ENCODE data around the gene ZNF496.

Gene ZNF496

DNA sequence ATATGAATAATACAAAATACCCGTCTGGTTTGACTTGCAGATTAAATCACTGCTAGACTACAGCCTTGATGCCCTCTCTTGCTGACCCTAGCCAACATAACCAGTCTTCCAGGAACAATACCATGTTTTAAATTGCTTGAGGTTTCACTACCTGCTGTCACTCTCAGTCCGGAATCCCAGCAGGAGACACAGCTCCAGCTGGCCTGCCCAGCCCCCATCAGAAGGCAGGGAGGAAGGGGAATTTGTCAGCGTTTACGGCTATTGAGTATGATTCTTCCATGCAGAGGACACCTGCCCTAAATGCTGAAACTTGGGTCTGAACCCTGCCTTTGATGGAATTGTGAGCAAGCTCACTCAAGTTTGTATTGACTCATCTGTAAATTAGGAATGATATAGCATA is 33.0 kb downstream of the ZNF496 start:
- TF ChIP-seq REST (IDR thresholded peaks at IDR 0.05; ENCODE audit: insufficient read depth in 1 of 2, low read depth in 2 of 2, low read length in 2 of 2) (no peak), POLR2AphosphoS5 (IDR thresholded peaks at IDR 0.05; ENCODE audit: low read depth, low read length) (no peak), FOXP2 (optimal IDR thresholded peaks at IDR 0.05; ENCODE audit: borderline replicate concordance, extremely low read depth, extremely low read length, insufficient read depth) (no peak), TAF1 (IDR thresholded peaks at IDR 0.05; ENCODE audit: borderline replicate concordance, insufficient read depth, low read length) (no peak), SIN3A (IDR thresholded peaks at IDR 0.05; ENCODE audit: borderline replicate concordance, insufficient read depth, low read length) (no peak)

DNA sequence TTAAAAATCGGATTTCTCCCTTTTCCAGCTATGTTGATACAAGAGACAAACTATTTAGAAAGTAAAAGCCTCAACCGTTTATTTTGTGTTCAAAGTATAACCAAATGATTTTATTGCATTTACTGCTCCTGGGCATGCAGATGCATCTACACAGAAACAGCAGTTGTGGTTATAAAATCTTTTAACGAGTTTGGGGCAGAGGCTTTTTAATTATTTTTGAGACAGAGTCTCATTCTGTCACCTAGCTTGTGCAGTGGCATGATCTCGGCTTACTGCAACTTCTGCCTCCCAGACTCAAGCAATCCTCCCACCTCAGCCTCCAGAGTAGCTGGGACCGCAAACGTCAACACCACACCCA is 33.6 kb downstream of the ZNF496 start:
- TF ChIP-seq TAF1 (IDR thresholded peaks at IDR 0.05; ENCODE audit: borderline replicate concordance, insufficient read depth, low read length) = no peak
- no peak for TF ChIP-seq POLR2AphosphoS5 (IDR thresholded peaks at IDR 0.05; ENCODE audit: low read depth, low read length)
- TF ChIP-seq SIN3A (IDR thresholded peaks at IDR 0.05; ENCODE audit: borderline replicate concordance, insufficient read depth, low read length) = no peak
- TF ChIP-seq FOXP2 (optimal IDR thresholded peaks at IDR 0.05; ENCODE audit: borderline replicate concordance, extremely low read depth, extremely low read length, insufficient read depth) = no peak
- no peak for TF ChIP-seq REST (IDR thresholded peaks at IDR 0.05; ENCODE audit: insufficient read depth in 1 of 2, low read depth in 2 of 2, low read length in 2 of 2)

- TF ChIP-seq SIN3A (IDR thresholded peaks at IDR 0.05; ENCODE audit: borderline replicate concordance, insufficient read depth, low read length) = no peak
- no peak for TF ChIP-seq TAF1 (IDR thresholded peaks at IDR 0.05; ENCODE audit: borderline replicate concordance, insufficient read depth, low read length)
- TF ChIP-seq REST (IDR thresholded peaks at IDR 0.05; ENCODE audit: insufficient read depth in 1 of 2, low read depth in 2 of 2, low read length in 2 of 2) = no peak
- TF ChIP-seq POLR2AphosphoS5 (IDR thresholded peaks at IDR 0.05; ENCODE audit: low read depth, low read length) = no peak
- no peak for TF ChIP-seq FOXP2 (optimal IDR thresholded peaks at IDR 0.05; ENCODE audit: borderline replicate concordance, extremely low read depth, extremely low read length, insufficient read depth)
Observed at GRCh38 chr1:247297263-247298123, 34.2 kb downstream of the ZNF496 start.

DNA sequence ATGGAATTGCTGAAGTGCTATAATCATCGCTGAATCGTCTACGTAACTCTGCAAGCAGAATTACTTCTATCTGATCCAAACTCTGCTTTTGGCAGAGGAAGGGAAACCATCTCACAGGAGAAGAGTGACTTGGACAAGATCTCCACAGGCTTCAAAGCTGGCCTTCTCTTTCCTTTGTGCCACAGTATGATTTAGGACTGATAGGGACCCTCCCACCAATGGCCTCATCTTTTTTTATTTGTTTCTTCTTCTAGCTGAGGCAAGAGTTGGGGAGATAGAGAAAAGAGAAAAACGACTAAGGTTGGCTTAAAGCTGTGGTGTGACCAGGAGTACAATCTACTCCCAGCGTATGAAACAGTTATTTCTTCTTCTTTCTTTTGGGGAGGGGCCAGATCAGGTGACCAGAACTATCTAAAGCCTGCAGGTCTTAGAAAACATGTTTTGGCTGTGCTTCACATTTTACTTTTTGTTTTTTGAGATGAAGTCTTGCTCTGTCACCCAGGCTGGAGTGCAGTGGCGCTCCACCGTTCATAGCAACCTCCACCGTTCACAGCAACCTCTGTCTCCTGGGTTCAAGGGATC is 35.0 kb downstream of the ZNF496 start:
- TF ChIP-seq FOXP2 (optimal IDR thresholded peaks at IDR 0.05; ENCODE audit: borderline replicate concordance, extremely low read depth, extremely low read length, insufficient read depth) (no peak), POLR2AphosphoS5 (IDR thresholded peaks at IDR 0.05; ENCODE audit: low read depth, low read length) (no peak), SIN3A (IDR thresholded peaks at IDR 0.05; ENCODE audit: borderline replicate concordance, insufficient read depth, low read length) (no peak), TAF1 (IDR thresholded peaks at IDR 0.05; ENCODE audit: borderline replicate concordance, insufficient read depth, low read length) (no peak), REST (IDR thresholded peaks at IDR 0.05; ENCODE audit: insufficient read depth in 1 of 2, low read depth in 2 of 2, low read length in 2 of 2) (no peak)
